ENCODE measurements around the gene DTNB. TPM values are rescaled to one million over a fixed set of nuclear protein-coding genes. Genes with fewer than 3 reads are reported as not detected.

Gene DTNB
- total and polyA plus RNA-seq, 2 donors (not counting 1 experiment from before 2014, with no cell fraction given) = 25.7 to 37.3 TPM

GRCh38 chr2:25435421-25435820 lies 238.0 kb downstream of the DTNB start:
- H3K4me3 Mint-ChIP-seq = no peak overlapping the region
- peaks cover 20% of the 10 kb centered on the region for H3K4me1 Mint-ChIP-seq
- intact Hi-C loops (cut with micrococcal nuclease) = no loop called here
- no peaks in the 10 kb centered on the region for H4K20me1 ChIP-seq (ENCODE audit: control insufficient read depth, insufficient read depth, low read length, poor library complexity, severe bottlenecking)
- DNase-seq = no peak
- no peak overlapping the region for H3K4me3 ChIP-seq (ENCODE audit: control extremely low read depth in 1 of 5, extremely low read depth in 1 of 5, insufficient read depth in 1 of 5, low read depth in 2 of 5, low read length in 4 of 5)
- no peak overlapping the region for H3K4me2 ChIP-seq (replicated peaks; ENCODE audit: low read depth, low read length, poor library complexity, severe bottlenecking)
- H3K9me3 Mint-ChIP-seq (ENCODE audit: insufficient read depth) = no peaks in the 10 kb centered on the region
- no peaks in the 10 kb centered on the region for H3K27me3 ChIP-seq (replicated peaks in 1 of 4; ENCODE audit: control extremely low read depth in 1 of 4, control insufficient read depth in 3 of 4, insufficient read depth in 4 of 4, low read length in 3 of 4)
- POLR2A ChIA-PET = interaction anchor here (0.7 kb wide), 1 partner anchor 17 kb away, joined by 3 read pairs; no protein-coding TSS in a partner anchor
- no peaks in the 10 kb centered on the region for H3K36me3 ChIP-seq (replicated peaks in 1 of 2; ENCODE audit: control extremely low read depth in 1 of 2, control insufficient read depth in 1 of 2, extremely low read depth in 1 of 2, insufficient read depth in 2 of 2, low read length in 1 of 2)
- H3K27ac Mint-ChIP-seq = no peak overlapping the region
- ATAC-seq (ENCODE audit: low read depth) = no peak
- H3K9me3 ChIP-seq (ENCODE audit: control extremely low read depth in 1 of 3, control insufficient read depth in 2 of 3, insufficient read depth in 1 of 3, low read length in 2 of 3) = peaks cover 0 to 3% (median 0%) of the 10 kb centered on the region in 3 donors
- H2AFZ ChIP-seq (ENCODE audit: insufficient read depth, low read depth, low read length, poor library complexity, severe bottlenecking) = no peak overlapping the region
- no peak overlapping the region for H3K9ac ChIP-seq (ENCODE audit: low read length)
- no peaks in the 10 kb centered on the region for H3K4me1 ChIP-seq (ENCODE audit: control insufficient read depth in 2 of 2, insufficient read depth in 2 of 2, low read length in 2 of 2)
- H3K27ac ChIP-seq (ENCODE audit: low read length in 2 of 2) = no peak overlapping the region
- H3K27me3 Mint-ChIP-seq = no peaks in the 10 kb centered on the region
- TF ChIP-seq EZH2 (IDR thresholded peaks at IDR 0.05; ENCODE audit: borderline replicate concordance, insufficient read depth, low read depth, low read length, poor library complexity, severe bottlenecking) = no peak
- no peak for TF ChIP-seq CTCF (IDR thresholded peaks at IDR 0.05)
- no CpG with 5 or more reads among the region's 1 CpG for WGBS (ENCODE audit: insufficient coverage)
- peaks cover 3% of the 10 kb centered on the region for H3K79me2 ChIP-seq (ENCODE audit: control insufficient read depth, insufficient read depth, low read length)
- CTCF ChIA-PET = no interaction called here

GRCh38 chr2:25431604-25432003 lies 241.8 kb downstream of the DTNB start:
- Mint-ChIP-seq H3K27ac (peak overlapping the region; percentile 34), H3K4me3 (no peak overlapping the region), H3K9me3 (ENCODE audit: insufficient read depth) (no peaks in the 10 kb centered on the region), H3K4me1 (peaks cover 15% of the 10 kb centered on the region), H3K27me3 (no peaks in the 10 kb centered on the region)
- CTCF ChIA-PET = no interaction called here
- H3K9ac ChIP-seq (ENCODE audit: low read length) = no peak overlapping the region
- H2AFZ ChIP-seq (ENCODE audit: insufficient read depth, low read depth, low read length, poor library complexity, severe bottlenecking) = no peak overlapping the region
- no peak overlapping the region for H3K4me3 ChIP-seq (ENCODE audit: control extremely low read depth in 1 of 5, extremely low read depth in 1 of 5, insufficient read depth in 1 of 5, low read depth in 2 of 5, low read length in 4 of 5)
- intact Hi-C loops (cut with micrococcal nuclease) = no loop called here
- no peaks in the 10 kb centered on the region for H3K4me1 ChIP-seq (ENCODE audit: control insufficient read depth in 2 of 2, insufficient read depth in 2 of 2, low read length in 2 of 2)
- DNase-seq = no peak
- POLR2A ChIA-PET = no interaction called here
- no peaks in the 10 kb centered on the region for H4K20me1 ChIP-seq (ENCODE audit: control insufficient read depth, insufficient read depth, low read length, poor library complexity, severe bottlenecking)
- TF ChIP-seq CTCF (IDR thresholded peaks at IDR 0.05) = no peak
- TF ChIP-seq EZH2 (IDR thresholded peaks at IDR 0.05; ENCODE audit: borderline replicate concordance, insufficient read depth, low read depth, low read length, poor library complexity, severe bottlenecking) = no peak
- H3K36me3 ChIP-seq (replicated peaks in 1 of 2; ENCODE audit: control extremely low read depth in 1 of 2, control insufficient read depth in 1 of 2, extremely low read depth in 1 of 2, insufficient read depth in 2 of 2, low read length in 1 of 2) = no peaks in the 10 kb centered on the region
- H3K4me2 ChIP-seq (replicated peaks; ENCODE audit: low read depth, low read length, poor library complexity, severe bottlenecking) = no peak overlapping the region
- H3K9me3 ChIP-seq (ENCODE audit: control extremely low read depth in 1 of 3, control insufficient read depth in 2 of 3, insufficient read depth in 1 of 3, low read length in 2 of 3) = peaks cover 0 to 3% (median 0%) of the 10 kb centered on the region in 3 donors
- 66% methylated on average over 3 of the region's 4 CpGs for WGBS (ENCODE audit: insufficient coverage)
- no peaks in the 10 kb centered on the region for H3K27me3 ChIP-seq (replicated peaks in 1 of 4; ENCODE audit: control extremely low read depth in 1 of 4, control insufficient read depth in 3 of 4, insufficient read depth in 4 of 4, low read length in 3 of 4)
- ATAC-seq (ENCODE audit: low read depth) = no peak
- no peaks in the 10 kb centered on the region for H3K79me2 ChIP-seq (ENCODE audit: control insufficient read depth, insufficient read depth, low read length)
- no peak overlapping the region for H3K27ac ChIP-seq (ENCODE audit: low read length in 2 of 2)

Measured in B cell (primary cell).